HT-29 (cell line): ENCODE measurements around the gene OLAH. TPM values are rescaled to one million over a fixed set of nuclear protein-coding genes. Genes with fewer than 3 reads are reported as not detected.
A peak's percentile ranks its signal among the peaks of the same experiment; 100 is the strongest.

Experiments
- DNase-seq: peaks from one replicate; pipeline ENCODE4 v3.0.0-alpha.2; 2015; ENCODE audit warnings: low spot score
- total RNA-seq: library from RNA; depleted of rRNA; stranded (reverse); fragments of >200 nt; shearing (Covaris generic); gene quantifications from 2 replicates; pipeline ENCODE4 v1.2.3, GENCODE V29; 2014

Gene OLAH
- total RNA-seq, 1 experiment from 2014 or later: not detected

- DNase-seq: peak; percentile 9
These were observed 25.5 kb downstream of the OLAH start for GRCh38 chr10:15069230-15069629.

- DNase-seq: no peak
These were observed 28.6 kb downstream of the OLAH start for GRCh38 chr10:15072358-15072757.

- no peak for DNase-seq
These were observed 31.7 kb downstream of the OLAH start for GRCh38 chr10:15075421-15075820.

- no peak for DNase-seq
These were observed 40.1 kb downstream of the OLAH start for GRCh38 chr10:15083674-15084501.

- DNase-seq: peak; percentile 85
These were observed 40.8 kb downstream of the OLAH start for GRCh38 chr10:15084502-15084922.

- DNase-seq: peak; percentile 80
These were observed 44.9 kb downstream of the OLAH start, which contains the start of gene ACBD7 for GRCh38 chr10:15088428-15089261. TSS of gene ACBD7 (minus strand) at chr10:15088776. CDS start at chr10:15088728, 48 bp downstream.

- no peak for DNase-seq
These were observed 47.7 kb downstream of the OLAH start for GRCh38 chr10:15091418-15091817.

- DNase-seq: no peak
These were observed 49.2 kb downstream of the OLAH start for GRCh38 chr10:15092855-15093408.

GRCh38 chr10:15096661-15097010, 52.9 kb downstream of the OLAH start:
- DNase-seq: no peak

- peak; percentile 97 for DNase-seq
These were observed 53.5 kb downstream of the OLAH start, which contains the start of gene RPP38 for GRCh38 chr10:15097011-15097812. TSS of gene RPP38 (plus strand) at chr10:15097355. CDS start at chr10:15103315, 5,960 bp downstream.

- no peak for DNase-seq
These were observed 56.1 kb downstream of the OLAH start for GRCh38 chr10:15099886-15100285.

- DNase-seq: no peak
These were observed 59.8 kb downstream of the OLAH start for GRCh38 chr10:15103513-15103912.

- peak; percentile 90 for DNase-seq
These were observed 62.7 kb downstream of the OLAH start for GRCh38 chr10:15106352-15107013.

- no peak for DNase-seq
These were observed 68.9 kb downstream of the OLAH start for GRCh38 chr10:15112657-15113056.

GRCh38 chr10:15113766-15114165, 70.0 kb downstream of the OLAH start:
- DNase-seq: no peak

- DNase-seq: no peak
These were observed 72.5 kb downstream of the OLAH start for GRCh38 chr10:15116225-15116624.

- no peak for DNase-seq
These were observed 74.9 kb downstream of the OLAH start for GRCh38 chr10:15118615-15119014.

- no peak for DNase-seq
These were observed 76.8 kb downstream of the OLAH start for GRCh38 chr10:15120523-15120922.

GRCh38 chr10:15121707-15122106, 78.0 kb downstream of the OLAH start:
- no peak for DNase-seq

GRCh38 chr10:15122477-15123030, 78.8 kb downstream of the OLAH start:
- DNase-seq: no peak
